HepG2 (cell line): Measurements from ENCODE around the gene CORO7. TPM values are rescaled to one million over a fixed set of nuclear protein-coding genes. Genes with fewer than 3 reads are reported as not detected.

Experiments used
- polyA plus RNA-seq, 8 experiments: library from polyadenylated mRNA; depleted of rRNA in 3 of 8; stranded (reverse) in 7 of 8; unstranded in 1 of 8; fragments of >200 nt; fragmentation: Illumina TruSeq in 4 of 8; extraction: Trizol in 4 of 8; gene quantifications; 2 replicates each; pipeline versions ENCODE4 v1.2.1 to v1.2.3, GENCODE V29; 2011 to 2016; ENCODE audit warnings: low read depth in 4 of 8, missing spikeins in 1 of 8, mixed read lengths in 1 of 8; ENCODE audit not compliant: insufficient read depth in 1 of 8
- small RNA-seq, 3 experiments: library from RNA; depleted of rRNA; stranded (forward); fragments of <200 nt; gene quantifications; one replicate each; pipeline ENCODE3, GENCODE V24; 2012; ENCODE audit warnings: low read depth in 2 of 3, low replicate concordance in 1 of 3; ENCODE audit not compliant: insufficient read length in 3 of 3, insufficient read depth in 2 of 3
- total RNA-seq, 5 experiments: library from RNA; depleted of rRNA; stranded (reverse); fragments of >200 nt; fragmentation: Illumina TruSeq; extraction: Trizol; gene quantifications; 2 replicates each; pipeline ENCODE4 v1.2.3, GENCODE V29; 2016; ENCODE audit warnings: low read depth in 1 of 5

The CORO7 gene
- total and polyA plus RNA-seq, 2 of the 13 experiments (the other 11 are each of a cell fraction or from before 2014, with no cell fraction given) = 9.9 to 14.3 TPM

Small RNAs within 50 kb of the gene (small RNA-seq; reads per million reads assigned to genes)
- gene AC012676.2 = 0 reads per million in 3 experiments

Other genes with a start within 250 kb of the CORO7 start
- gene SRL, start 174.5 kb downstream of the CORO7 start, total RNA-seq (2016; rRNA removed; fragmentation: Illumina TruSeq; extraction: Trizol) = not detected in 2 replicates
- 0.04 and 0.05 TPM in 2 replicates for gene SRL, start 174.5 kb downstream of the CORO7 start, polyA plus RNA-seq (2011; rRNA removed)
- 10.4 and 12.2 TPM in 2 replicates for gene TFAP4, start 143.6 kb downstream of the CORO7 start, total RNA-seq (2016; rRNA removed; fragmentation: Illumina TruSeq; extraction: Trizol)
- 13.0 and 15.6 TPM in 2 replicates for gene TFAP4, start 143.6 kb downstream of the CORO7 start, polyA plus RNA-seq (2011; rRNA removed)
- 0.24 and 0.29 TPM in 2 replicates for gene GLIS2, start 100.5 kb downstream of the CORO7 start, total RNA-seq (2016; rRNA removed; fragmentation: Illumina TruSeq; extraction: Trizol)
- gene GLIS2, start 100.5 kb downstream of the CORO7 start, polyA plus RNA-seq (2011; rRNA removed) = 0.28 and 0.39 TPM in 2 replicates
- gene PAM16, start 65.3 kb downstream of the CORO7 start, total RNA-seq (2016; rRNA removed; fragmentation: Illumina TruSeq; extraction: Trizol) = 39.5 and 51.8 TPM in 2 replicates
- 51.5 and 64.5 TPM in 2 replicates for gene PAM16, start 65.3 kb downstream of the CORO7 start, polyA plus RNA-seq (2011; rRNA removed)
- 6.9 and 18.2 TPM in 2 replicates for gene VASN, start 44.7 kb downstream of the CORO7 start, total RNA-seq (2016; rRNA removed; fragmentation: Illumina TruSeq; extraction: Trizol)
- 8.4 and 15.5 TPM in 2 replicates for gene VASN, start 44.7 kb downstream of the CORO7 start, polyA plus RNA-seq (2011; rRNA removed)
- gene DNAJA3, start 9.3 kb upstream of the CORO7 start, total RNA-seq (2016; rRNA removed; fragmentation: Illumina TruSeq; extraction: Trizol) = 75.3 and 77.0 TPM in 2 replicates
- 79.9 and 83.3 TPM in 2 replicates for gene DNAJA3, start 9.3 kb upstream of the CORO7 start, polyA plus RNA-seq (2011; rRNA removed)
- 33.1 and 36.7 TPM in 2 replicates for gene NMRAL1, start 58.0 kb upstream of the CORO7 start, total RNA-seq (2016; rRNA removed; fragmentation: Illumina TruSeq; extraction: Trizol)
- 30.8 and 34.0 TPM in 2 replicates for gene NMRAL1, start 58.0 kb upstream of the CORO7 start, polyA plus RNA-seq (2011; rRNA removed)
- 70.4 and 82.4 TPM in 2 replicates for gene HMOX2, start 59.8 kb upstream of the CORO7 start, total RNA-seq (2016; rRNA removed; fragmentation: Illumina TruSeq; extraction: Trizol)
- gene HMOX2, start 59.8 kb upstream of the CORO7 start, polyA plus RNA-seq (2011; rRNA removed) = 60.3 and 72.7 TPM in 2 replicates
- 56.7 and 62.2 TPM in 2 replicates for gene CDIP1, start 122.2 kb upstream of the CORO7 start, total RNA-seq (2016; rRNA removed; fragmentation: Illumina TruSeq; extraction: Trizol)
- gene CDIP1, start 122.2 kb upstream of the CORO7 start, polyA plus RNA-seq (2011; rRNA removed) = 31.2 and 39.1 TPM in 2 replicates
- not detected in 2 replicates for gene C16orf96, start 139.7 kb upstream of the CORO7 start, total RNA-seq (2016; rRNA removed; fragmentation: Illumina TruSeq; extraction: Trizol)
- gene C16orf96, start 139.7 kb upstream of the CORO7 start, polyA plus RNA-seq (2011; rRNA removed) = 0.03 TPM in 2 replicates
- 3.3 and 6.8 TPM in 2 replicates for gene UBALD1, start 198.3 kb upstream of the CORO7 start, total RNA-seq (2016; rRNA removed; fragmentation: Illumina TruSeq; extraction: Trizol)
- 12.3 and 16.6 TPM in 2 replicates for gene UBALD1, start 198.3 kb upstream of the CORO7 start, polyA plus RNA-seq (2011; rRNA removed)
- 11.9 and 14.8 TPM in 2 replicates for gene MGRN1, start 208.2 kb upstream of the CORO7 start, total RNA-seq (2016; rRNA removed; fragmentation: Illumina TruSeq; extraction: Trizol)
- 11.6 and 12.6 TPM in 2 replicates for gene MGRN1, start 208.2 kb upstream of the CORO7 start, polyA plus RNA-seq (2011; rRNA removed)